OCI-LY3 (cell line): Measurements from ENCODE around the gene SESTD1.
"Not testable (repeated sequence)": the region's sequence is repeated elsewhere in the genome, so short reads cannot be mapped to it uniquely, and the experiment has no call there.

Source experiments
- H2AFZ ChIP-seq: fragments of 200-600, 300-600 bp; shearing (Covaris generic); 2 replicates; pipeline ENCODE4 v1.6.0; 2014; ENCODE audit warnings: antibody characterized with exemption, low read depth, low read length
- H3K27ac ChIP-seq: fragments of 200-600, 300-600 bp; sonication (generic); 2 replicates; pipeline ENCODE4 v1.5.1; 2014; ENCODE audit warnings: mild to moderate bottlenecking, low read length, moderate library complexity, mixed read lengths
- H3K27me3 ChIP-seq: fragments of 200-600, 300-600 bp; sonication (generic); 2 replicates; pipeline ENCODE4 v1.6.1; 2014; ENCODE audit warnings: low read depth, low read length, mixed read lengths
- H3K36me3 ChIP-seq: fragments of 200-600, 300-600 bp; sonication (generic); replicated peaks from 2 replicates; pipeline ENCODE3; 2014; ENCODE audit warnings: low read depth, low read length, mixed read lengths
- H3K4me1 ChIP-seq: fragments of 300-600, 200-600 bp; sonication (generic); 2 replicates; pipeline ENCODE4 v1.6.1; 2014; ENCODE audit warnings: low read length, mixed read lengths
- H3K4me2 ChIP-seq: fragments of 200-600, 300-600 bp; sonication (generic); 2 replicates; pipeline ENCODE4 v1.6.1; 2014; ENCODE audit warnings: low read length, mixed read lengths
- H3K4me3 ChIP-seq: fragments of 300-600, 200-600 bp; sonication (generic); 2 replicates; pipeline ENCODE4 v1.5.1; 2014; ENCODE audit warnings: antibody characterized with exemption, mild to moderate bottlenecking, low read length, moderate library complexity
- H3K79me2 ChIP-seq: fragments of 300-600, 200-600 bp; shearing (Covaris generic); 2 replicates; pipeline ENCODE4 v1.6.1; 2014; ENCODE audit warnings: mild to moderate bottlenecking, low read length, mixed read lengths
- H3K9ac ChIP-seq: fragments of 300-600, 200-600 bp; shearing (Covaris generic); 2 replicates; pipeline ENCODE4 v1.6.0; 2014; ENCODE audit warnings: mild to moderate bottlenecking, low read length, moderate library complexity
- H3K9me3 ChIP-seq: fragments of 200-600, 300-600 bp; shearing (Covaris generic); 2 replicates; pipeline ENCODE4 v1.6.1; 2014; ENCODE audit warnings: low read length, mixed read lengths; ENCODE audit not compliant: insufficient read depth
- H4K20me1 ChIP-seq: fragments of 200-600, 300-600 bp; sonication (generic); 2 replicates; pipeline ENCODE4 v1.6.1; 2016; ENCODE audit warnings: low read length, mixed read lengths; ENCODE audit not compliant: insufficient read depth
- EZH2phosphoT487 ChIP-seq: fragments of 200-600 bp; shearing (Covaris generic); IDR thresholded peaks from 2 replicates; pipeline ENCODE4 v1.6.1; 2018; ENCODE audit warnings: antibody characterized with exemption, mixed run types, low read depth
- TF ChIP-seq, protein P1 (sequence below): fragments of 200-600, 300-600 bp; sonication (generic); IDR thresholded peaks from 2 replicates; pipeline ENCODE4 v1.5.1; 2014; ENCODE audit warnings: antibody characterized with exemption, low read length, low read depth

Gene SESTD1

DNA sequence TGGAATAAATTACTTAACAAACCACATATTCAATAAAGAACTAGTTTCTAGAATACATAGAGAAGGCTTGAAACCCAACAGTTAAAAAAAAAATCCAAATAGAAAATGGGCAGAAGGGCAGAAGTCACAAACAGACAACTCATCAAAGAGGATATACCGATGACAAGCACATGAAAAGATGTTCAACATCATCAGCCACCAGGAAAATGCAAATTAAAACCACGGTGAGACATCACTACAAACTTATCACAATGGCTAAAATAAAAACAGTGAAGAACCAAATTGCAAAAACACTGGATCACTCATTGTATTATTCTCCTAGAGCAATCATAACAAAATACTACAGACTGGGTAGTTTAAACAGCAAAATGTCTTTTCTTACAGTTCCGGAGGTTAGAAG lies 14.5 kb downstream of the SESTD1 start:
- H3K4me2 ChIP-seq, result no peak overlapping the region
- no peaks in the 10 kb centered on the region for H3K79me2 ChIP-seq

DNA sequence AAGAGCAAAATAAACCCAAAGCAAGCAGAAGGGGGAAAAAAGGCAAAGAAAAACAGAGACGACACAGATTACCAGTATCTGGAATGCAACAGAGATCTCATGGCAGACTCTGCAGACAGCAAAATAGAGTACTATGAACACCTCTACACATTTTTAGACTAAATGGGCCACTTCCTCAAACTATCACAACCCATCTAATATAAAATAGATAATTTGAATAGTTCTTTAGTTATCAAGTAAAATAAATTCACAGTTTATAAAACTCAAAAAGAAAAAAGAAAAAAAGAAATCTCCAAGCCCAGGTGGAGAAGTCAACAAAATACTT lies 16.6 kb downstream of the SESTD1 start:
- Histone ChIP-seq H3K27me3 (no peaks in the 10 kb centered on the region), H3K27ac (no peak overlapping the region), H3K36me3 (peaks cover 6% of the 10 kb centered on the region), H3K4me1 (peaks cover 13% of the 10 kb centered on the region), H3K4me2 (no peak overlapping the region), H3K4me3 (no peak overlapping the region), H3K9ac (no peak overlapping the region), H3K79me2 (no peaks in the 10 kb centered on the region), H2AFZ (no peak overlapping the region), H3K9me3 (no peaks in the 10 kb centered on the region), H4K20me1 (0 out of 2 replicates have a peak, but pooled peaks cover 4% of the 10 kb centered on the region)
- TF ChIP-seq, protein P1, sequence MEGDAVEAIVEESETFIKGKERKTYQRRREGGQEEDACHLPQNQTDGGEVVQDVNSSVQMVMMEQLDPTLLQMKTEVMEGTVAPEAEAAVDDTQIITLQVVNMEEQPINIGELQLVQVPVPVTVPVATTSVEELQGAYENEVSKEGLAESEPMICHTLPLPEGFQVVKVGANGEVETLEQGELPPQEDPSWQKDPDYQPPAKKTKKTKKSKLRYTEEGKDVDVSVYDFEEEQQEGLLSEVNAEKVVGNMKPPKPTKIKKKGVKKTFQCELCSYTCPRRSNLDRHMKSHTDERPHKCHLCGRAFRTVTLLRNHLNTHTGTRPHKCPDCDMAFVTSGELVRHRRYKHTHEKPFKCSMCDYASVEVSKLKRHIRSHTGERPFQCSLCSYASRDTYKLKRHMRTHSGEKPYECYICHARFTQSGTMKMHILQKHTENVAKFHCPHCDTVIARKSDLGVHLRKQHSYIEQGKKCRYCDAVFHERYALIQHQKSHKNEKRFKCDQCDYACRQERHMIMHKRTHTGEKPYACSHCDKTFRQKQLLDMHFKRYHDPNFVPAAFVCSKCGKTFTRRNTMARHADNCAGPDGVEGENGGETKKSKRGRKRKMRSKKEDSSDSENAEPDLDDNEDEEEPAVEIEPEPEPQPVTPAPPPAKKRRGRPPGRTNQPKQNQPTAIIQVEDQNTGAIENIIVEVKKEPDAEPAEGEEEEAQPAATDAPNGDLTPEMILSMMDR, result no peak
- TF ChIP-seq EZH2phosphoT487, result no peak

More for the DNA sequence above, 14.5 kb downstream of the SESTD1 start:
- Histone ChIP-seq H3K4me1 (peaks cover 15% of the 10 kb centered on the region), H3K27me3 (no peaks in the 10 kb centered on the region), H3K9me3 (no peaks in the 10 kb centered on the region), H2AFZ (no peak overlapping the region), H3K9ac (no peak overlapping the region), H4K20me1 (0 out of 2 replicates have a peak, but pooled peaks cover 5% of the 10 kb centered on the region), H3K4me3 (no peak overlapping the region), H3K36me3 (peaks cover 6% of the 10 kb centered on the region), H3K27ac (no peak overlapping the region)
- no peak for TF ChIP-seq EZH2phosphoT487
- TF ChIP-seq, protein P1, result no peak

DNA sequence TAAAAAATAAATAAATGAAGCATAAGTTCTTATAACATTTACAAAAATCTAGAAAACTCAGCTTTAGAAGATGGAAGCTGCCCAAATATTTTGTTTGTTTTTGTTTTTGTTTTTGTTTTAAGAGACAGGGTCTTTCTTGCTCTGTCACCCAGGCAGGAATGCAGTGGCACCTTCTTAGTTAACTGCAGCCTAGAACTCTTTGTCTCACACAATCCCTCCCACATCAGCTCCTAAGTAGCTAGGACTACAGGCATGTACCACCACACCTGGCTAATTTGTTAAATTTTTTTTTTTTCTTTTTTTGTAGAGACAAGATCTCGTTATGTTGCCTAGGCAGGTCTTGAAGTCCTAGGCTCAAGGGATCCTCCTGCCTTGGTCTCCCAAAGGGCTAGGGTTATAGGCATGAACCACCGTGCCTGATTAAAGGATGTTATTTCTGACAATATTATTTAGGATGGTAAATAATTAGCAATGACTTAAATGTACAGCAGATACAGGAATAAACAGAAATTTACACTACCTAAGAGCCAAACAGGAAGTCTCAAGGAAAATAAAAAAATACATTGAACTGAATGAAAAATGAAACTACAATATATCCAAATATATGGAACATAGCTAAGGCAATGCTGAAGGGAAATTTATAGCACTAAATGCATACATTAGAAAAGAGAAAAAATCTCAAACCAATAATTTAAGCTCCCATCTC lies 17.2 kb downstream of the SESTD1 start:
- Histone ChIP-seq H3K4me2 (no peak overlapping the region), H3K27me3 (no peaks in the 10 kb centered on the region), H3K4me3 (no peak overlapping the region), H3K36me3 (peaks cover 6% of the 10 kb centered on the region), H2AFZ (no peak overlapping the region), H3K27ac (no peak overlapping the region), H3K4me1 (peaks cover 8% of the 10 kb centered on the region), H3K9me3 (no peaks in the 10 kb centered on the region), H3K79me2 (no peaks in the 10 kb centered on the region), H3K9ac (no peak overlapping the region), H4K20me1 (no peaks in the 10 kb centered on the region)
- TF ChIP-seq EZH2phosphoT487, result no peak
- TF ChIP-seq, protein P1, result no peak

DNA sequence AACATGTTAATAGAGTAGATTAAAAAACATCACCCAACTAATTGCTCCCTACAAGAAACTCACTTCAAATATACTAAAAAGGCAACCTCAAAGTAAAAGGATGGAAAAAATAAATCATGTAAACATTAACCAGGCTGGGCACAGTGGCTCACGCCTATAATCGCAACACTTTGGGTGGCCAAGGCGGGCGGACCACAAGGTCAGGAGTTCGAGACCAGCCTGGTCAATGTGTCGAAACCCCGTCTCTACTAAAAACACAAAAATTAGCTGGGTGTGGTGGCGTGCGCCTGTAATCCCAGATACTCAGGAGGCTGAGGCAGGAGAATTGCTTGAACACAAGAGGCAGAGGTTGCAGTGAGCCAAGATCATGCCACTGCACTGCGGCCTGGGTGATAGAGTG lies 18.8 kb downstream of the SESTD1 start:
- not testable (repeated sequence) for H3K9ac ChIP-seq, H3K27ac ChIP-seq, H3K4me2 ChIP-seq, H3K27me3 ChIP-seq, H3K79me2 ChIP-seq, H3K36me3 ChIP-seq, H3K4me3 ChIP-seq, H4K20me1 ChIP-seq, H2AFZ ChIP-seq, H3K9me3 ChIP-seq, H3K4me1 ChIP-seq
